ENCODE measurements around the gene S100A6.
A peak's percentile ranks its signal among the peaks of the same experiment; 100 is the strongest.

Gene S100A6

GRCh38 chr1:153536671-153537375 lies 1.0 kb upstream of the S100A6 start:
- H2AFZ ChIP-seq: peak overlapping the region; percentile 84
- H3K27me3 ChIP-seq (ENCODE audit: control insufficient read depth, insufficient read depth, low read length): no peaks in the 10 kb centered on the region
- TF ChIP-seq, protein P1, sequence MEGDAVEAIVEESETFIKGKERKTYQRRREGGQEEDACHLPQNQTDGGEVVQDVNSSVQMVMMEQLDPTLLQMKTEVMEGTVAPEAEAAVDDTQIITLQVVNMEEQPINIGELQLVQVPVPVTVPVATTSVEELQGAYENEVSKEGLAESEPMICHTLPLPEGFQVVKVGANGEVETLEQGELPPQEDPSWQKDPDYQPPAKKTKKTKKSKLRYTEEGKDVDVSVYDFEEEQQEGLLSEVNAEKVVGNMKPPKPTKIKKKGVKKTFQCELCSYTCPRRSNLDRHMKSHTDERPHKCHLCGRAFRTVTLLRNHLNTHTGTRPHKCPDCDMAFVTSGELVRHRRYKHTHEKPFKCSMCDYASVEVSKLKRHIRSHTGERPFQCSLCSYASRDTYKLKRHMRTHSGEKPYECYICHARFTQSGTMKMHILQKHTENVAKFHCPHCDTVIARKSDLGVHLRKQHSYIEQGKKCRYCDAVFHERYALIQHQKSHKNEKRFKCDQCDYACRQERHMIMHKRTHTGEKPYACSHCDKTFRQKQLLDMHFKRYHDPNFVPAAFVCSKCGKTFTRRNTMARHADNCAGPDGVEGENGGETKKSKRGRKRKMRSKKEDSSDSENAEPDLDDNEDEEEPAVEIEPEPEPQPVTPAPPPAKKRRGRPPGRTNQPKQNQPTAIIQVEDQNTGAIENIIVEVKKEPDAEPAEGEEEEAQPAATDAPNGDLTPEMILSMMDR (IDR thresholded peaks at IDR 0.05): no peak
- H3K4me3 ChIP-seq (ENCODE audit: low read depth, low read length): peak overlapping the region; percentile 72
- peak overlapping the region; percentile 98 for H3K4me2 ChIP-seq (ENCODE audit: low read length)
- peaks cover 4% of the 10 kb centered on the region for H3K4me1 ChIP-seq
- no peak overlapping the region for H3K9ac ChIP-seq
- no peaks in the 10 kb centered on the region for H3K36me3 ChIP-seq (ENCODE audit: control insufficient read depth, insufficient read depth, low read length)
- no peaks in the 10 kb centered on the region for H3K9me3 ChIP-seq (ENCODE audit: control insufficient read depth, low read length)
- no peak overlapping the region for H3K27ac ChIP-seq
- H3K79me2 ChIP-seq: no peaks in the 10 kb centered on the region

DNA sequence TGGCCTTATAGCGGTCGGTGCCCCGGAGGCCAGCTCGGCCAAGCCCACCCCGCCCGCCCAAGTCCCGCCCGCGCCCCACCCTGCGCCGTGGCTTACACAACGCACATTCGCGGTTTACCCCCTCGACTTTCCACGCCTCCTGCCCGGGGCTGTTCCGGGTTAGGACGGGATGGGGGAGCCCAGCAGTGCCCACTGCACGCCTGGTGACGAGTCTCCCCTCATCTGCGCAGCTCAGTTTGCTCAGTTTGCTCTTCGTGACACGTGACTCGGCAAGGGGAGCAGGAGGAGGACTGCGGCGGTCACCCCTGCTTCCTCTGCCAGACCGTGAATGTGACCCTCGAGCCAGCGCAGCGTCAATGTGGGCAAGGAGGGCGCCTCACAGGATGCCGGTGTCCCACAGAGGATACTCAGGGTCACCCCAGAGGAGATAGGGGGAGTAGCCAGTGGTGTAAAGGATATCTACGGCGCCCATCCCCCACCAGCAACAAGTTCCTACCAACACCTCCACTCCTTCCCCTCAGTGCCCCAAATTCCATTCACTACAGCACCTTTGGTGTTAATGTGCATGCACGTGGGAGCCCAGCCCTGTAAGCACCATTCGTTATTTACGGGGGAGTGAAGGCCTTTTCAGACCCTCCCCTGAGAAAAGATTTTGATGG lies 350 bp upstream of the S100A6 start:
- Histone ChIP-seq H3K4me2 (ENCODE audit: low read length) (peak overlapping the region; percentile 98), H3K4me3 (ENCODE audit: low read depth, low read length) (peak overlapping the region; percentile 72), H3K4me1 (peaks cover 4% of the 10 kb centered on the region), H3K9me3 (ENCODE audit: control insufficient read depth, low read length) (no peaks in the 10 kb centered on the region), H3K27me3 (ENCODE audit: control insufficient read depth, insufficient read depth, low read length) (no peaks in the 10 kb centered on the region), H3K9ac (no peak overlapping the region), H2AFZ (peak overlapping the region; percentile 84), H3K27ac (peak overlapping the region; percentile 32), H3K79me2 (no peaks in the 10 kb centered on the region), H3K36me3 (ENCODE audit: control insufficient read depth, insufficient read depth, low read length) (no peaks in the 10 kb centered on the region)
- TF ChIP-seq, protein P1 (IDR thresholded peaks at IDR 0.05): no peak

GRCh38 chr1:153534925-153535241 lies 908 bp downstream of the S100A6 start:
- Histone ChIP-seq H3K27me3 (ENCODE audit: control insufficient read depth, insufficient read depth, low read length) (no peaks in the 10 kb centered on the region), H3K27ac (no peak overlapping the region), H3K4me1 (peaks cover 4% of the 10 kb centered on the region), H3K4me3 (ENCODE audit: low read depth, low read length) (no peak overlapping the region), H2AFZ (no peak overlapping the region), H3K36me3 (ENCODE audit: control insufficient read depth, insufficient read depth, low read length) (no peaks in the 10 kb centered on the region), H3K79me2 (no peaks in the 10 kb centered on the region), H3K9me3 (ENCODE audit: control insufficient read depth, low read length) (no peaks in the 10 kb centered on the region), H3K4me2 (ENCODE audit: low read length) (peak overlapping the region; percentile 98), H3K9ac (no peak overlapping the region)
- TF ChIP-seq, protein P1 (IDR thresholded peaks at IDR 0.05): no peak

- Histone ChIP-seq H3K4me1 (peaks cover 4% of the 10 kb centered on the region), H3K9me3 (ENCODE audit: control insufficient read depth, low read length) (no peaks in the 10 kb centered on the region), H3K4me3 (ENCODE audit: low read depth, low read length) (no peak overlapping the region)
These were observed 1.4 kb downstream of the S100A6 start for GRCh38 chr1:153534226-153534924.

More at GRCh38 chr1:153534226-153534924, 1.4 kb downstream of the S100A6 start:
- Histone ChIP-seq H3K27ac (no peak overlapping the region), H3K79me2 (no peaks in the 10 kb centered on the region), H3K4me2 (ENCODE audit: low read length) (no peak overlapping the region), H3K9ac (no peak overlapping the region), H2AFZ (no peak overlapping the region), H3K36me3 (ENCODE audit: control insufficient read depth, insufficient read depth, low read length) (no peaks in the 10 kb centered on the region), H3K27me3 (ENCODE audit: control insufficient read depth, insufficient read depth, low read length) (no peaks in the 10 kb centered on the region)
- TF ChIP-seq, protein P1 (IDR thresholded peaks at IDR 0.05): no peak
